DOHH2 (cell line): ENCODE data around the gene SAMSN1.

Experiments used
- H3F3A ChIP-seq: fragments of 200-600 bp; sonication (generic), shearing (Covaris generic); 2 replicates; pipeline ENCODE4 v1.6.0; 2016; ENCODE audit warnings: antibody characterized with exemption, mild to moderate bottlenecking; ENCODE audit not compliant: control insufficient read depth, insufficient read depth
- H3K27ac ChIP-seq: fragments of 200-600 bp; sonication (generic); 2 replicates; pipeline ENCODE4 v1.5.1; 2014; ENCODE audit warnings: low read depth, mild to moderate bottlenecking, low read length, moderate library complexity
- H3K27me3 ChIP-seq: fragments of 200-600 bp; sonication (generic); 2 replicates; pipeline ENCODE4 v1.6.1; 2014; ENCODE audit warnings: mild to moderate bottlenecking, low read length, mixed read lengths; ENCODE audit not compliant: control insufficient read depth
- H3K36me3 ChIP-seq: fragments of 200-600 bp; sonication (generic); 2 replicates; pipeline ENCODE4 v1.6.1; 2014; ENCODE audit warnings: mild to moderate bottlenecking, low read length, moderate library complexity, mixed read lengths; ENCODE audit not compliant: control insufficient read depth
- H3K4me1 ChIP-seq: fragments of 200-600 bp; sonication (generic); 2 replicates; pipeline ENCODE4 v1.6.1; 2014; ENCODE audit warnings: mild to moderate bottlenecking, low read length, mixed read lengths; ENCODE audit not compliant: control insufficient read depth
- H3K4me2 ChIP-seq: fragments of 200-600 bp; sonication (generic); 2 replicates; pipeline ENCODE4 v1.6.0; 2014; ENCODE audit warnings: mild to moderate bottlenecking, low read length, moderate library complexity
- H3K4me3 ChIP-seq: fragments of 200-600 bp; sonication (generic); 2 replicates; pipeline ENCODE4 v1.5.1; 2014; ENCODE audit warnings: mild to moderate bottlenecking, low read length, mixed read lengths
- H3K79me2 ChIP-seq: fragments of 200-600 bp; sonication (generic); 2 replicates; pipeline ENCODE4 v1.6.1; 2014; ENCODE audit warnings: mild to moderate bottlenecking, low read length, mixed read lengths; ENCODE audit not compliant: control insufficient read depth
- H3K9me2 ChIP-seq: fragments of 200-600 bp; sonication (generic); replicated peaks from 2 replicates; pipeline ENCODE4 v1.6.1; 2014; ENCODE audit warnings: mild to moderate bottlenecking, low read length, mixed read lengths; ENCODE audit not compliant: control insufficient read depth
- H3K9me3 ChIP-seq: fragments of 200-600 bp; sonication (generic); 2 replicates; pipeline ENCODE4 v1.6.1; 2014; ENCODE audit warnings: antibody characterized with exemption, low read length, mixed read lengths; ENCODE audit not compliant: control insufficient read depth, insufficient read depth
- H4K20me1 ChIP-seq: fragments of 200-600 bp; sonication (generic); 2 replicates; pipeline ENCODE4 v1.6.0; 2014; ENCODE audit warnings: low read depth, mild to moderate bottlenecking, antibody characterized with exemption, low read length, moderate library complexity; ENCODE audit not compliant: control insufficient read depth, insufficient read depth
- EZH2phosphoT487 ChIP-seq: fragments of 200-600 bp; sonication (generic); IDR thresholded peaks from 2 replicates; pipeline ENCODE4 v1.6.1; 2017; ENCODE audit warnings: borderline replicate concordance, mild to moderate bottlenecking, antibody characterized with exemption, low read length, moderate library complexity, mixed read lengths
- TF ChIP-seq, protein P1 (sequence below): fragments of 200-600 bp; sonication (generic); IDR thresholded peaks from one replicate; pipeline ENCODE4 v1.5.1; 2014; ENCODE audit warnings: antibody characterized with exemption, mild to moderate bottlenecking, low read depth, low read length; ENCODE audit not compliant: poor library complexity, severe bottlenecking

Gene SAMSN1

GRCh38 chr21:14589855-14590563 lies 43.9 kb upstream of the SAMSN1 start:
- no peak overlapping the region for H3K4me2 ChIP-seq
- no peaks in the 10 kb centered on the region for H4K20me1 ChIP-seq

GRCh38 chr21:14587266-14587665 lies 41.2 kb upstream of the SAMSN1 start:
- H3K27ac ChIP-seq, result no peak overlapping the region
- no peaks in the 10 kb centered on the region for H3K4me1 ChIP-seq
- H3K4me3 ChIP-seq, result no peak overlapping the region
- H3K36me3 ChIP-seq, result no peaks in the 10 kb centered on the region
- H3K9me3 ChIP-seq, result no peaks in the 10 kb centered on the region
- no peaks in the 10 kb centered on the region for H3K9me2 ChIP-seq
- H3K27me3 ChIP-seq, result no peaks in the 10 kb centered on the region
- no peaks in the 10 kb centered on the region for H4K20me1 ChIP-seq
- no peak for TF ChIP-seq EZH2phosphoT487
- TF ChIP-seq, protein P1, sequence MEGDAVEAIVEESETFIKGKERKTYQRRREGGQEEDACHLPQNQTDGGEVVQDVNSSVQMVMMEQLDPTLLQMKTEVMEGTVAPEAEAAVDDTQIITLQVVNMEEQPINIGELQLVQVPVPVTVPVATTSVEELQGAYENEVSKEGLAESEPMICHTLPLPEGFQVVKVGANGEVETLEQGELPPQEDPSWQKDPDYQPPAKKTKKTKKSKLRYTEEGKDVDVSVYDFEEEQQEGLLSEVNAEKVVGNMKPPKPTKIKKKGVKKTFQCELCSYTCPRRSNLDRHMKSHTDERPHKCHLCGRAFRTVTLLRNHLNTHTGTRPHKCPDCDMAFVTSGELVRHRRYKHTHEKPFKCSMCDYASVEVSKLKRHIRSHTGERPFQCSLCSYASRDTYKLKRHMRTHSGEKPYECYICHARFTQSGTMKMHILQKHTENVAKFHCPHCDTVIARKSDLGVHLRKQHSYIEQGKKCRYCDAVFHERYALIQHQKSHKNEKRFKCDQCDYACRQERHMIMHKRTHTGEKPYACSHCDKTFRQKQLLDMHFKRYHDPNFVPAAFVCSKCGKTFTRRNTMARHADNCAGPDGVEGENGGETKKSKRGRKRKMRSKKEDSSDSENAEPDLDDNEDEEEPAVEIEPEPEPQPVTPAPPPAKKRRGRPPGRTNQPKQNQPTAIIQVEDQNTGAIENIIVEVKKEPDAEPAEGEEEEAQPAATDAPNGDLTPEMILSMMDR, result no peak
- no peaks in the 10 kb centered on the region for H3K79me2 ChIP-seq
- no peak overlapping the region for H3K4me2 ChIP-seq
- no peaks in the 10 kb centered on the region for H3F3A ChIP-seq

More at GRCh38 chr21:14589855-14590563, 43.9 kb upstream of the SAMSN1 start:
- H3K79me2 ChIP-seq, result no peaks in the 10 kb centered on the region
- no peak overlapping the region for H3K27ac ChIP-seq
- no peak overlapping the region for H3K4me3 ChIP-seq
- no peaks in the 10 kb centered on the region for H3K36me3 ChIP-seq
- H3K4me1 ChIP-seq, result no peaks in the 10 kb centered on the region
- no peaks in the 10 kb centered on the region for H3K9me2 ChIP-seq
- no peak for TF ChIP-seq EZH2phosphoT487
- TF ChIP-seq, protein P1, result no peak
- no peaks in the 10 kb centered on the region for H3K27me3 ChIP-seq
- no peaks in the 10 kb centered on the region for H3K9me3 ChIP-seq
- H3F3A ChIP-seq, result no peaks in the 10 kb centered on the region

- H3K4me3 ChIP-seq, result no peak overlapping the region
- H3K9me3 ChIP-seq, result no peaks in the 10 kb centered on the region
- no peak overlapping the region for H3K27ac ChIP-seq
- no peak for TF ChIP-seq EZH2phosphoT487
- TF ChIP-seq, protein P1, result no peak
- no peaks in the 10 kb centered on the region for H3F3A ChIP-seq
- no peaks in the 10 kb centered on the region for H3K79me2 ChIP-seq
- H3K36me3 ChIP-seq, result no peaks in the 10 kb centered on the region
- H3K4me1 ChIP-seq, result no peaks in the 10 kb centered on the region
- no peaks in the 10 kb centered on the region for H3K27me3 ChIP-seq
- no peak overlapping the region for H3K4me2 ChIP-seq
- H3K9me2 ChIP-seq, result no peaks in the 10 kb centered on the region
- H4K20me1 ChIP-seq, result no peaks in the 10 kb centered on the region
Measured at GRCh38 chr21:14585122-14585521, 39.0 kb upstream of the SAMSN1 start.
